DMS79 treated with DMSO at 0.1 percent for 48 hours (cell line): ENCODE data around the gene ZNF407.

ENCODE experiments used
- DNase-seq: peaks from one replicate; lab custom pipeline; 2025; lab: John Stamatoyannopoulos, UW

The ZNF407 gene

DNA sequence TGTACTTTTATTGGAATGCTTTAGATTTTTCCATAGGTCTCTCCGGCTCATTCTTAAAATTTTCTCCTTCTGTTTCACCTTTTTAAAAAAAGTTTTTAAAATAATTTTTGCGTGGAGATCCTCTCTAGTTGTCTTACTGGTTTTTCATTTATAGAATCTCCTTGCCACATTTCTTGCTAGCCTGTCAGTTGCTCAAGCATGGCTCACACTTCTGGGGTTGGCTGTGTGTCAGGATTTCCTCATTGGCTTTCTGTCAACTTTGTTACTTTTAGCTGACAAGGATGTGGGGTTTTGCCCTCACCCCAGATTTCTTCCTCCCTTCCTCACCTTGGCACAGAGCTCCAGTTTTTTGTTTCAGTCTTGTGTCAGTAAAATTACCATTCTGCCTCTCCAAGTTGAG lies 124.6 kb downstream of the ZNF407 start:
- DNase-seq, result no peak

DNA sequence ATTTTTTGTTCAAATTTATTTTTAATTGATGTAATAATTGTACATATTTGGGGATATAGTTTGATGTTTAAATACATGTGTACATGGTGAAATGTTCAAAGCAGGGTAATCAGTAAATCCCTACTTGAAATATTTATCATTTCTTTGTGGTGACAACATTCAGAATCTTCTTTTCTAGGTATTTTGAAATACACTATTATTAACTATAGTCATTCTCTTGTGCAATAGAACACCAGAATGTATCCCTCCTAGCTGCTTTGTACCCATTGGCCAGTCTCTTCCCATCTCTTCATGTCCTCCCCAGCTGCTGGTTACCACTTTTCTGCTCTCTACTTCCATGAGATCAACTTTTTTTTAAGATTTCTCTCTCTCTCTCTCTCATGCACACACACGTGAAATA lies 126.5 kb downstream of the ZNF407 start:
- DNase-seq, result no peak

DNA sequence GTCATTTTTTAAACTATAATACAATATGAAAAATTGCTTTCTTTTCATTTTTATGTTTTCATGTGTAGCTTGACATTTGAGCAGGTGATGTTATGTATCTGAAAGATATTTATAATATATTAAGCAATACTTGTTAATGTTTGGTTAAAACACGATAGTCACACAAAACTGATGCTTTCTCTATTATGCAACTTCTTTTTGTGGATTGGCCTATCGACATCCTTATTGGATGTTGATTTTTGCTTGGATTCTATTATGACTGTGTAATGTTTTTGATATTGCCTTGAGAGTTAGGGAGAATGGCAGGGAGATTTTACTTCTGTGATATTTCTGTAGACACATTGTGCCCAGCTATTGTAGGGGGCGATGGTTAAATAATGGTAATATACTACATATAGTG lies 128.0 kb downstream of the ZNF407 start:
- no peak for DNase-seq

DNA sequence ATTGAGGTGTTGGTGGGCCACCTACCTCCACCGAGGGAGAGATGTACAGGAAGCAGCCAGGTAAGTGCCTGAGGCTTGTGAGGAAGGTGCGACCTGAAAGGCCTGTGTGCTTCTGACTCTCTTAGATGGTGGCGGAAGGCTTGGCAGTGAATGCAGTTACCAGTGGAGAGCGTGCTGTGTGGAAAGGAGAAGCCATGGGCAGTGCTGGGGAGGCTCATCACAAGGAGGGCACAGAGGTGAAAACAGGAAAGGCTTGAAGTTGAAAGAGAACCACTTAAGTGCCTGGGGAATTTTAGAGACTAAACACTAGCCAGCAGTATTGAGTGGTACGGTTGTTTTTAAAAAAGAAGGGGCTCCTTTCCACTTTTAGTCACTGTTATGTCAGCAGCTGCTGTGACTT lies 130.9 kb downstream of the ZNF407 start:
- DNase-seq, result no peak

DNA sequence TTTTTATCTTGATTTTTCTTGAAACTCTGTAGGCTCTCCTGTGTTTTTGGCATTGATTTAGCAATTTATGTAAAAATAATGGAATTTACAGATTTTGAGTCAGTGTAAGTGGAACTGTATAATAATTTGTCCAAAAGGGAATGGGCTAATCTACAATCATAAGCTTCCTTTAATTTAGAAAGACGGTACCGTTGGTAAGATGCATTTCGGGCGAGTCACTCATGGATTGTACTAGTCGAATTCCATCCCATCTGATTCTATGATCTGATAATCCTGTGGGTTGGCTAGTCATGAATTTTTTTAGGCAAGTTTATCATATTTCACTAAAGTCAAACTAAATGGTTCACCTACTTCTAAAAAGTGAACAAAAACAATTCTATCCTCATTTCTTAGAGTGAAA lies 133.4 kb downstream of the ZNF407 start:
- DNase-seq, result no peak

DNA sequence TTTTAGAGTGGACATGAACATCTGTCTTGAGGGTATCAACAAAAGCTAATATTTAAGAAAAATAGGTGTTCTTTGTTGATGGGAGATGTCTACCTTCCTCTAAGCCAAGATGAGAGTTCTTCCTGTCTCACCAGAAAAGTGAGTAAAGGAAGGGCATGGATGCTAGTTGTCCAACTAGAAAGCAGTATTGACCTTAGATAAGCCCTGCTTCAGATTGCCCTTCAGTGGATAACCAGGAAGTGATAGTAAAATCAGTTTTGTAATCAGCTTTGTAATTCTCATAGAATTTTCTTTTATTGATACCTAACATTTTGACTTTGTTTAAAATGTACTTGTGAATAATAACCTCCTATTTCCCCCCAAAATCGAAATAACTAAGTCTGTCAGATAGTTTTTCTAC lies 134.7 kb downstream of the ZNF407 start:
- no peak for DNase-seq

DNA sequence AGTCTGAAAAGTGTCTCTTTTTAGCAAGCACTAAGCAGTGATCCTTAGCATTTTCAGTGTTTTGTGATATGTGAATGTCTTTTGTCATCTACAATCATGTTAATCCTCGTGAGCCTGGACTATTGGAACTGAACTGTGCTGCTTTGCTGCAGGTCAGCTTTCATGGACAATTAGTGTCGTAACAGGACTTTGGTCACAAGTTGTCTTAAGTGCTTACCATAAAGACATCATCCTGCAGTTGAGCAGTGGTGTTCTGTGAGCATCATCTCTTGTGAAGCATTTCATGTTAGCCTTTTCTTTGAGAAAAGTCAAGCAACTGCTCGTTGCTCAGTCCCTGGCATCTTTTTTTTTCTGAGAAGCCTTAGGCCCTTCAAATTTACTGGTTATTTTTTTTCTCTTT lies 135.9 kb downstream of the ZNF407 start:
- DNase-seq, result no peak

DNA sequence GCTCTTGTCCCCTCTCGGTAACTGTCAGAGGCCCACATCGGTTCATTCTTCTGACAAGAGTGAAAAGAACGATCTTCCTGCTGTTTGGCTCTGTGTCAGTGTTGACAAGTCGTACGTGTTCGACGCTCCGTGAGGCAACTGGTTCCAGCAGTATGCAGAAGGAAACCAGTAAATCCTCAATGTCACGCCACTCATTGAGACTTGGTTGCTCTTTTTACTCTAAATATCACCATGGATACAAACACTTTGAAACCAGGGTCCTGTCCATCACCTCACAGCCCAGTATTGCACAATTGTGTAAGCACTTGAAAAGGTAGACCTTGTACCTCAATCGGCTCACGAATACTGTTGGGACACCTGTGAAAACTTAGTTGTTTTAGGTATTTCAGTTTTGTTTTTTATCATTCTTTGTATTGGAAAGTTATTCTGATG lies 136.4 kb downstream of the ZNF407 start:
- no peak for DNase-seq

DNA sequence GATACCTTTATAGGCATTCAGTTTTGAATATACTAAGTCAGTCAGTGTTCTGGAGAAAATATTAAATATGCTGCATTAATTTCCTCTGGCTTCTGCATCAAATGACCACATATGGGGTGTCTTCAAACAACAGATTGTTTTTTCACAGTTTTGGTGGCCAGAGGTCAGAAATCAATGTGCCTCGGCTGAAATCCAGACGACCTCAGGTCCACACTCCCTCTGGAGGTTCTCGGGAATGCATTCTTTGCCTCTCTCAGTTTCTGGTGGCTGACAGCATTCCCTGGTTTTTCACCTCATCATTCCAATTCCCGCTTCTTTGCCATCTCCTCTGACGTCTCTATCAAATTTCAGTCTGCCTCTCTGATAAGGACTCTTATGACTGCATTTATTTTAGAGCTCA lies 142.3 kb downstream of the ZNF407 start:
- DNase-seq, result no peak

DNA sequence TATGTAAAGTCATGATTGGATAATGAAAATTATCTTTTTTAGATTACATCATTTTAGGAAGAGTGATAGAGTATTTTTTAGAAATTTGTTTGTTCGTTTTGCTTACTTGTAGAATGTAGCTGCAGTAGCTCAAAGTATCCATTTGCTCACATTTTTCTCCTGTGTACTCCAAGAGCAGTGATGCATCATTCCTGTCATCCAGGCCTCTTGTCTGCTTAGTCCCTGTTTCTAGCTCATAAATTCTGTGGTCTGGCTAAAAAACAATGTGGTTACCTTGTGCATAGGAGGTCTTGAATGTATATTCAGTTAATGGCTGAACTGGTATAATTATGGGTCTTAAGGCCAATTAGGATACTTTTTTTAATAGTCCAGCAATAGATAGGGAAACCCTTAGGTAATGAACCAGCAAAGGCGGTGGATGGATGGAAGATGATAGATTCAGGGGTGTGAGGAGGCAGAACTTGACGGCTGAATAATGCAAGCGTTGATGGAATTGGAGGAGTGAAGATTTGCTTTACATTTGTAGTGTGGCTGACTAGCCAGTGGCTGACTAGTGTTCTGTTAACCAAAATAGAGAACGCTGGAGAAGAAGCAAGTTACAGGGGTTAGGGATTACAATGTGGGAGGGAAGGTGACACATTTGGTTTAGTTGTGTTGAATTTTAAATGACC lies 145.0 kb downstream of the ZNF407 start:
- DNase-seq, result no peak

DNA sequence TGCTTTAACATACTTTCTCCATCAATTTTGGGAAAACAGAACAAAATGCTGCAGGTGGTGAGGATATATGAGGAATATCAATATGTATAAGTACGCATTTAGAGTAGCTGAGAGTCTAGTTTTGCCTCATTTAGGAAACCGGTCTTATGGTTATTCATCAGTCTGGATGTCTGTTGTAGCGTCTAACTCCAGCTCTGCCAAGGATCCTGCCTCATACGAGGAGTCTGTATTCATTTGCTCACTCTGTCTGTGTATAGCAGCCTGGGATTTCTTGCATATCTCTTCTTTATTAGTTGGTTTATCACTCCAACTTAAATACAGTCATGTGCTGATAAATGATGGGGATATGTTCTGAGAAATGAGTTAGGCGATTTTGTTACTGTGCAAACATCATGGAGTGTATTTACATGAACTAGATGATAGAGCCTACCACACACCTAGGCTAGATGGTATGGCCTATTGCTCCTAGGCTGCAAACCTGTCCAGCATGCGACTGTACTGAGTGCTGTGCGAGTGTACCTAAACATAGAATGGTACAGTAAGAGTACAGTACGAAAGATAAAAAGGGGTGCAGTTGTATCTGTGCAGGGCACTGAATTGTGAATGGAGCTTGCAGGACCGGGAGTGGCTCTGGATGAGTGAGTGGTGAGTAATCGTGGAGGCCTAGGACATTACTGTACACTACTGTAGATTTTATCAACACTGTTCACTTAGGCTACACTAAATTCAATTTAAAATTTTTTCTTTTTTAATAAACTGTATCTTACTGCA lies 148.1 kb downstream of the ZNF407 start:
- no peak for DNase-seq

DNA sequence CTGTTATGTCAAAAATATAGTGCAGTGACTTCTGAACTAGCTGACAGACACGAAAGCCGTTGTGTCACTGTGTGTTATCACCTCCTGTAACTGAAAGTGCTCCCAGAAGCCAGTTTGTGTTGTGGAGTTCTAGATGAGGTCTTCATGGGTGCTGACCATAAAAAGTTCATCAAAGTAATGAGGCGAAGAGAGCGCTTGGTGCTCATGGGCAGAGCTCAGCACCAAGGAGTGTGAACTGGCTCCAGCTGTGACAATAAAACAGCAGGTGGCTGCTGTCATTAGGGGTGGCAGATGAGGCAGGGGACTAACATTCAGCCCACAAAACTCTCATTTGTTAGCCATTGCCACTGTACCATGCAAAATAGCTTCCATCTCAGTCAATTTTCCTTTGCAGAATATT lies 151.1 kb downstream of the ZNF407 start:
- no peak for DNase-seq

DNA sequence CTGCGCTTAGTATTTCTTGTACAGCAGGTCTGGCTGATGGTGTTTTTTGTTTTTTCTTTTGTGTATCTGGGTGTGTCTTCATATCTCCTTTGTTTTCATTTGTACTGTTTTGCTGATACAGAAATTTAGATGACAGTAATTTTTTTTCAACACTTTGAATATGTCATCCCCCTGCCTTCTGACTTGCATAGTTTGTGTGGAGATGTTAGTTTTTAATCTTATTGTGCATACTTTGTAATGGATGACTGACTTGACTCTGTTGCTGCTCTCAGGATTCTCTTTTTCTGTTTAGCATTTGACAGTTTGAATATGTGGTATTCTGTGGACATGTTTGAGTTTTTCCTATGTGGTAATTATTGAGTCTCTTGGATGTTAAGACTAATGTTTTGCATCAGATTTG lies 161.3 kb downstream of the ZNF407 start:
- DNase-seq, result no peak

DNA sequence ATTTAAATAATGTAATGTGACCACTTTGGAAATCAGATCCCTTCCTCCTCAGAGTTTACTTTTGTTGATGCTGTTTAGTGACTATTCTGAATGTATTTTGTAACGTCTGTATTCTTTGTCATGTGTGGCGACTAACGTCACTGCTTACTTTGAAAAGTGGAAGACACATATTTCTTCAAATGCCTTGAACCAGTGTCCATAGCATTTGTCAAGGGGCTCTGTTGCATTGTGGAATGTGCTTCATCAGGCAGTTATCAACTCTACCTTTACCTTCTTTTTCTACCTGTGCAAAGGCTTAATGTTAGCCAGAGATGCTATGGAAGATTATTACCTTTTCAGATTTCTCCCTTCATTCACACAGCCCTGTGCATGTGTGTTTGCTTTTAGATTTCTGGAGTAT lies 162.4 kb downstream of the ZNF407 start:
- no peak for DNase-seq

DNA sequence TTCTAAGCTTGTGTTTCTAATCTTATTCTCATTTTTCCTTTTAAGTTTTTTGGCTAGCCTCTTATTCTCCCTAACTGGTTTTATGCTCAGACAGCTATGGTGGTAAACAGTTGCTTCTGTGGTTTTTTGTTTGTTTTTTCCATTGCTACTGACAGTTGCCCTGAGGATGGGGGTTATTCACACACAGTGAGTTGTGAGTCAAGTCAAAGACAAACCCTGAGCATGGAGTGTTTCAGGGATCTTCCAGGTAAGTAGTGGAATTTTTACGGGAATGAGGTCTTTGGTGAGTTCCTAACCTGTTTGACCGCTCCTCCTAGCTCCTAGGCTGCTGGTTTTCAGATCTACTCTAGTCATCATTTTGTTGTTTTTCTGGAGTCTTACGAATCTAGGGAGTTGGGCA lies 162.8 kb downstream of the ZNF407 start:
- DNase-seq, result no peak

DNA sequence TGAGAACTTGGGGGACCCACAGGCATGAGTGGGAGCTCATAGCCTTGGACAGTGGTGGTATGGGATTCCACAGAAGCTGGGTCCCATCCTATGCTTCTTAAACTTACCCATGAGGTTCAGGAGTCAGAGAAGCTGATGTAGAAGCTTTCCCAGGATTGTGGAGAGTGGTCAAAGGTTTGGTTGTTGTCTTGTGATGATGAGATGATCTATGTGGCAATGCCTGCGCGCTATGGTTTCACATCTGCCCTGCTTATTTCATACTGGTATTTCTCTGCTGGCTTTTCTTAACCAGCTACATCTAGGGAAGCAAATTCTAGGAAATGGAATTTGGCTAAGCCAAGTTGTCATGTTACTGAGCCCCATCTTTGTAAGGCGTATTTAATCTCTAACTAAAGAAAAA lies 168.6 kb downstream of the ZNF407 start:
- no peak for DNase-seq

DNA sequence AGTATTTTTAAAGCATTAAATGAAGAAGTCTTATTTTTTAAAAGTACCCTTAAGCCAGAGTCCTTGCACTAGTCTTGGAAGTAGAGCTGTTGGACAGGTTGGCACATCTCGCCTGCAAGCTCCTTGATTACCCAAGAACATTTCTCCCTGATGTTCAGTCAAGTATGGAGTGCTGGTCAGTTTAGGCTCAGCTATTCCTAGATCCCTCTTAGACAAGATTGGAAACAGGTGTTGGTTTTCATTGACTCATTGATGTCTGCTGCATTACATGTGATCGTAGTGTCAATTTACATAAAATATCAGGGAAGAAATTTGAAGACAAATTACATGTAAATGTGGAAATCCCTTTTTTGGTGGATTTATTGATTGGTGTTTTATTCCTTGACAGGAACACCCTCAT lies 170.4 kb downstream of the ZNF407 start:
- DNase-seq, result no peak

DNA sequence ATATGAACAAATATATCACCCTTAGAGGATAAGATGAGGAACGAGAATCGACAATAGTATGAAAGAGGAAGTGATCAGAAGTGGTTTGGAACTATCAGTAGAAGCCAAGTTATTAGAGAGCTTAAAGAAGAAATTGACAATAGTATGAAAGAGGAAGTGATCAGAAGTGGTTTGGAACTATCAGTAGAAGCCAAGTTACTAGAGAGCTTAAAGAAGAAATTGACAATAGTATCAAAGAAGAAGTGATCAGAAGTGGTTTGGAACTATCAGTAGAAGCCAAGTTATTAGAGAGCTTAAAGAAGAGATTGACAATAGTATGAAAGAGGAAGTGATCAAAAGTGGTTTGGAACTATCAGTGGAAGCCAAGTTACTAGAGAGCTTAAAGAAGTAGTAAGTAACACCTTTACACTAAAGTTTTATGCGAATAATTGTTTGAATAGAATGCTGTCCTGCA lies 175.5 kb downstream of the ZNF407 start:
- DNase-seq, result no peak

DNA sequence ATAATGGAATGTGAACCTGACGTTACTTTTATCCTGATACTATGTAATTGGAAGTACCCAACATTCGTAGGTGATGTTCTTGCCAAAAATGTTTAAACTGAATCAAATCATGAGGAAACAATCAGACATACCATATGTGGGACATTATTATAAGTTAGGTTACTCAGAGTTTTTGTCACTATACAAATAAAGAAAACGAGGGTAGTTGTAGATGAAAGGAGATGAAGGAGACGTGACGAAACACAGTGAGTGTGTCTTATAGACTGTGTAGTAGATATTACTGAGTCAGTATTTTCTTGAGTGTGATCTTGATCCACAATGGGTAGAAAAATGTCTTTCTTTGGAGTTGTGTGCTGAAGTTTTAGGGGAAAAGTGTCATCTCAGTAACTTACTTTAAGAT lies 176.8 kb downstream of the ZNF407 start:
- no peak for DNase-seq

DNA sequence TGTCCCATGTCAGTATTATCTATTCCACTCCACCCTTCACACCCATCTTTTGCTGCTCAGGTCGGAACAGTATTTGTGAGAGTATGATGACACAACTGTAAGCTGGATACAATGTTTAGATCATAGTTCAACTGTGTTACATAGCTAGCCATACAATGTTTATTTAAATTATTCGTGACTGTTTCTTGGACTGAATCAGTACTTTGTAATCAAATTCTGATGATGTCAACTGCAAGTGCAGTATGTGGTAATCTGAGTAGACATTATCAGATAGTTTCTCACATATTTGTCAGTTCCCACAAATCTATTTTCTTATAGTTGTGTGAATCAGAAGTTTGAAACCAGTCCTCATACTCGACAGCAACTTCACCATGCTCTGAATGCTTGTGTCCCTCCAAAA lies 177.6 kb downstream of the ZNF407 start:
- no peak for DNase-seq

DNA sequence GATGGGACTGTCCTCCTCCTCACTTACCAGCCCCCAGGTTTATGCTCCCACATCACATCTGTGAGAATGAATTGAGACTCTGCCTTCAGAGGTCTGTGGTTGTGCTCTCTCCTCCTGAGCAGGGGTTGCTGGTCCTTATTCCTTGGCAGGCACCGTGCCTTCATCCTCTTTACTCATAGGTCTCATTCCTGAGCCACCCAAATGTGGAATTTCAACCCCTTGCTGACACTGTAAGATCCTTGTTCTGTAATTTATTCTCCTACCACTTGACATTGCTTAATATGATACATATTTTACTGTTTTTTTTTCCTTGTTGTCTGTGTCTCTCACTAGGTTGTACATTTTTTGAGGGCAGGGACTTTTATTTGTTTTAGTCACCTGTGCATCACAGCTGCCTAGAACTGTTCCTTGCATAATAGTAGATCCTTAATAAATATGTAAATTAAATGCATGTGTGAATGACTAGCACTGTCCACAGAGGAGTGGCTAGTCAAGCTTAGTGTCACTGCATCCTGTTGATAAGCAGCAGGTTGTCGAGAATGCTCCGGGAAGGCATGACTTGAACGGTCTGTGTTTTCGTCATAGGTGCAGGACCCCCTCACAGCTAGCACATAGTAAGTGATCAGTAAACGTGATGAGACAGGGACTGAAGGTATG lies 180.6 kb downstream of the ZNF407 start:
- no peak for DNase-seq

DNA sequence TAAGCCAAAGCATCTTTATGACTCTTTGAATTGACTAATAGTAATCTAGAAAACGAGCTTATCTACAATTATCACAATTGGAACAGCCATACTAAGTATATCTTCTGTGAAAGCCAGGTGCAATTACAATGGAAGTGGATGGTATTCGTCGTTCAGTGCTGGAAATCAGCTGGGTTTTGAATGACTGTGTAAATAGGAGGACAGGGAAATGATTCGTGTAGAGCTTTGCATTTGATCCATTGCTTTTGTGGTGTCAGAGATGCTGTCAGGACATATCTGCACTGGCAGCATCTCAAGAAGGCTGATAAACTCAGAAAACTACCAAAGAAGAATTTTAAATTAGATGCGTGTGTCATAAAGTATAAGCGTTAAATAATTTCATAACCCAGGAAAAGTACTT lies 187.1 kb downstream of the ZNF407 start:
- DNase-seq, result peak; percentile 3

DNA sequence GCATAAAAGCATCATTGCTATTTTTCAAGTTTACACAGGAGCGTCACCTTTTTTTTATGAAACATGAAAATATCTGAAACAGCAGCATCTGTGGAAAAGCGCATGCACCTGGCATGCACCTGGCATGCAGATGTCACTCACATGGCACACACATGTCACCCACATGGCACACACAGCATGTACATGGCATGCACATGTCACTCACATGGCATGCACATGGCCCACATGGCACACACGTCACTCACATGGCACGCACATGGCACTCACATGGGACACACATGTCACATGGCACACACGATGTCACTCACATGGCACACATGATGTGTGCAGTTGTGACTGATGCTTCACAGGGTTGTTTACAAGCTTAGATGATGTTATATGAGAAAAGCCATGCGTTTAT lies 188.0 kb downstream of the ZNF407 start:
- no peak for DNase-seq
